Neural crest cell (in vitro differentiated cells): ENCODE results near the gene ZNF689. TPM values are rescaled to one million over a fixed set of nuclear protein-coding genes. Genes with fewer than 3 reads are reported as not detected.

Source experiments
- DNase-seq: peaks from one replicate; pipeline ENCODE4 v3.0.0; 2021; ENCODE audit warnings: low read depth, mixed read lengths, low spot score
- H3K27ac Mint-ChIP-seq: one replicate; pipeline ENCODE4 v1.8.0; 2021; ENCODE audit warnings: mild to moderate bottlenecking, mixed read lengths; ENCODE audit not compliant: unreplicated experiment
- H3K27me3 Mint-ChIP-seq: 2 replicates; pipeline ENCODE4 v1.8.0; 2021; ENCODE audit warnings: low read depth, mild to moderate bottlenecking, mixed read lengths
- H3K36me3 Mint-ChIP-seq: 2 replicates; pipeline ENCODE4 v1.8.0; 2021; ENCODE audit warnings: low read depth, mild to moderate bottlenecking, mixed read lengths
- H3K4me1 Mint-ChIP-seq: 2 replicates; pipeline ENCODE4 v1.8.0; 2021; ENCODE audit warnings: mixed read lengths
- H3K4me3 Mint-ChIP-seq: one replicate; pipeline ENCODE4 v1.8.0; 2021; ENCODE audit warnings: mild to moderate bottlenecking, mixed read lengths
- H3K9me3 Mint-ChIP-seq: 2 replicates; pipeline ENCODE4 v1.8.0; 2021; ENCODE audit warnings: mixed read lengths
- long read RNA-seq: library from polyadenylated mRNA; unstranded; transcript quantifications from one replicate; pipeline ENCODE4 v2.0.0, GENCODE V29; 2020
- total RNA-seq: library from RNA; stranded (reverse); gene quantifications from 2 replicates; pipeline ENCODE4 v1.2.1, GENCODE V29; 2021
- TF ChIP-seq, protein P1 (sequence below): fragments of 200-600 bp; sonication (generic); conservative IDR thresholded peaks from 2 replicates; pipeline ENCODE4 v1.5.0; 2021; ENCODE audit warnings: antibody characterized with exemption, mild to moderate bottlenecking

ZNF689 gene
- total RNA-seq, result 23.0 and 23.2 TPM in 2 replicates
- long read RNA-seq, transcript ZNF689-201 (3 exons, 3,547 nt), result major isoform, 7 of 15 reads
- long read RNA-seq, partial matches to known transcripts, result 0 of 15 reads
- long read RNA-seq, other reads (novel, unspliced or antisense), result 8 of 15 reads

DNA sequence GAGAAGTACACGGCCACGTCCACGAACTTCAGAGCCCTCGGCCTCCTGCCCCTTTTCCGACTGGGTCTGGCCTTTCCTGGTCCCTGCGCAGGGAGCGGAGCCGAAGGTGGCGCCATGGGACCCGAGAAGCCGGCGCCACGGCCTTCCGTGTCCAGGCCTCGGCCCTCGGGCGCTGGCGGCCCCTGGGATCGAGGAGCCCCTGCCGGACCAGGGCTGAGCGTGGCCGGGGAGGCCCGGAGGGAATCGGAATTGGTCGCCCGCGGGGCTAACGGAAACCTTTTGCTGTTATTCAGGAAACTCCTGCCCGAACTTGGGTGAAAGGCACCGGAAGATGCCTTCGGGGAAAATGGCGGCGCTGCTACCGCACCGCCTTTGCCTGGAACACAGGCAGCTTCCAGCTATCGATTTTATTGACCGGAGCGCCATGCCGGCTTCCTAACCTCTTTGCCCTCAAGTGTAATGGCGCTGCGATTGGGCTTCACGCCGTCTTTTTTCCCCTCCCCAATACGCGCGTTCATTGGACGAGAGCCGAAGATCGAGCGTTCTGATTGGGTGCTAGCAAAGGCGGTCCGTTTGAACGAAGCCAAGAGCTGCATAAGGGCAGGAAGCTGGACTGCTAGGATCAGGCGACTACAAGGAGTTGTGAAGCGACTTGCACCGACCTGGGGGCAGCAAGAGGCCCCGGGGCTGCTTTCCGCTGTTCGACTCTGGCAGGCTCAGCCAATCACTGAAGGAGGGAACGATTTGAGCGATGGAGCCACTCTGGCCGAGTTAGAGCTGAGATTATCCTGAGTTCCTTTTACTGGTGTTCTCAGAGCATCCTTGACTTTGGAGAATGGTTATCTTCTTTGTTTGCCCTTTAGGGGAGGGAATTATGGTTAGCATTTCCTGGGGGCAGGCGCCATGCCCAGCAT is at the start of gene ZNF689:
ZNF689 (minus strand) TSS at position 464 of the 914 bp plus-strand sequence; CDS start at position 116, 348 bp downstream.
- H3K36me3 Mint-ChIP-seq, result peaks cover 10% of the 10 kb centered on the region
- H3K4me1 Mint-ChIP-seq, result peaks cover 12% of the 10 kb centered on the region
- H3K27ac Mint-ChIP-seq, result peak within 1 kb of the TSS; percentile 97
- TF ChIP-seq, protein P1, sequence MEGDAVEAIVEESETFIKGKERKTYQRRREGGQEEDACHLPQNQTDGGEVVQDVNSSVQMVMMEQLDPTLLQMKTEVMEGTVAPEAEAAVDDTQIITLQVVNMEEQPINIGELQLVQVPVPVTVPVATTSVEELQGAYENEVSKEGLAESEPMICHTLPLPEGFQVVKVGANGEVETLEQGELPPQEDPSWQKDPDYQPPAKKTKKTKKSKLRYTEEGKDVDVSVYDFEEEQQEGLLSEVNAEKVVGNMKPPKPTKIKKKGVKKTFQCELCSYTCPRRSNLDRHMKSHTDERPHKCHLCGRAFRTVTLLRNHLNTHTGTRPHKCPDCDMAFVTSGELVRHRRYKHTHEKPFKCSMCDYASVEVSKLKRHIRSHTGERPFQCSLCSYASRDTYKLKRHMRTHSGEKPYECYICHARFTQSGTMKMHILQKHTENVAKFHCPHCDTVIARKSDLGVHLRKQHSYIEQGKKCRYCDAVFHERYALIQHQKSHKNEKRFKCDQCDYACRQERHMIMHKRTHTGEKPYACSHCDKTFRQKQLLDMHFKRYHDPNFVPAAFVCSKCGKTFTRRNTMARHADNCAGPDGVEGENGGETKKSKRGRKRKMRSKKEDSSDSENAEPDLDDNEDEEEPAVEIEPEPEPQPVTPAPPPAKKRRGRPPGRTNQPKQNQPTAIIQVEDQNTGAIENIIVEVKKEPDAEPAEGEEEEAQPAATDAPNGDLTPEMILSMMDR, result peak; percentile 21
- peaks cover 2% of the 10 kb centered on the region for H3K9me3 Mint-ChIP-seq
- H3K27me3 Mint-ChIP-seq, result no peaks in the 10 kb centered on the region
- peak; percentile 96 for DNase-seq
- H3K4me3 Mint-ChIP-seq, result peak within 1 kb of the TSS; percentile 97

DNA sequence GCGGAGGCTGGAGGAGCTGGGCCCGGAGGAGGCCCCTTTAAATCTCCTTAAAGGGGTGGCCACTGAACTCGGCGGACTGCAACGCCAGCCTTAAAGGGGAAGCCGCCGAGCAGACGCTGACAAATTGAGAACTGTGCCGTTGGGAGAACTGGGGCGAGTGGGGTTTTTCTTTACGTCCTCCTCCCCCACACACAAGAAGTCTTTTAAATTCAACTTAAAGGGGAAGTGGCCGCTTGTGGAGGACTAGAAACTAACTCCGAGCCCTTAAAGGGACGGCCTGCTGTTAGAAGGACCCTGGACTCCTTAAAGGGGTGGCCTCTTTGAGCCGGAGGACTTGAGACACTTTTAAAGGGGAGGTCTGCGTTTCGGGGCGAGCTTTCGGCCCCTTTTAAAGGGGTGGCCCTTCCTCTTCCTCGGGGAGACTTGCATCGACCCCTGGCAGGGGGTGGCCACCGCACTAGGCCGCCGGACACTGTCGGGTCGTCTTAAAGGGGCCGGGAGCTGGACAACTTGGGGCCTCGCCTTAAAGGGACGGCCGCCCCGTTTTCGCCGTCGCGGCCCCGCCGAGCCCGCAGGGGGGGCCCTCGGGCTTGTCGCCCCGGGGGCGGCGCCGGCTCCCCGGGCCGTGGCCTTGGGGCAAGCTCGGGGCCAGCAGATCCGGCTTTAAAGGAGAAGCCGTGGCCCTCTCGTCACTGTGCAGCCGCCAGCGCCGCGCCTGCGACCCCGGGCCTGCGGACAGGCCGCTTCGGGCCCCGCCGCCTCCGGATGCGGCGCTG is 48.7 kb upstream of the ZNF689 start:
- peak overlapping the region; percentile 97 for H3K4me3 Mint-ChIP-seq
- peaks cover 9% of the 10 kb centered on the region for H3K36me3 Mint-ChIP-seq
- peak overlapping the region; percentile 99 for H3K27ac Mint-ChIP-seq
- TF ChIP-seq, protein P1, result no peak
- peaks cover 3% of the 10 kb centered on the region for H3K27me3 Mint-ChIP-seq
- peaks cover 39% of the 10 kb centered on the region for H3K4me1 Mint-ChIP-seq
- no peak for DNase-seq
- H3K9me3 Mint-ChIP-seq, result no peaks in the 10 kb centered on the region

DNA sequence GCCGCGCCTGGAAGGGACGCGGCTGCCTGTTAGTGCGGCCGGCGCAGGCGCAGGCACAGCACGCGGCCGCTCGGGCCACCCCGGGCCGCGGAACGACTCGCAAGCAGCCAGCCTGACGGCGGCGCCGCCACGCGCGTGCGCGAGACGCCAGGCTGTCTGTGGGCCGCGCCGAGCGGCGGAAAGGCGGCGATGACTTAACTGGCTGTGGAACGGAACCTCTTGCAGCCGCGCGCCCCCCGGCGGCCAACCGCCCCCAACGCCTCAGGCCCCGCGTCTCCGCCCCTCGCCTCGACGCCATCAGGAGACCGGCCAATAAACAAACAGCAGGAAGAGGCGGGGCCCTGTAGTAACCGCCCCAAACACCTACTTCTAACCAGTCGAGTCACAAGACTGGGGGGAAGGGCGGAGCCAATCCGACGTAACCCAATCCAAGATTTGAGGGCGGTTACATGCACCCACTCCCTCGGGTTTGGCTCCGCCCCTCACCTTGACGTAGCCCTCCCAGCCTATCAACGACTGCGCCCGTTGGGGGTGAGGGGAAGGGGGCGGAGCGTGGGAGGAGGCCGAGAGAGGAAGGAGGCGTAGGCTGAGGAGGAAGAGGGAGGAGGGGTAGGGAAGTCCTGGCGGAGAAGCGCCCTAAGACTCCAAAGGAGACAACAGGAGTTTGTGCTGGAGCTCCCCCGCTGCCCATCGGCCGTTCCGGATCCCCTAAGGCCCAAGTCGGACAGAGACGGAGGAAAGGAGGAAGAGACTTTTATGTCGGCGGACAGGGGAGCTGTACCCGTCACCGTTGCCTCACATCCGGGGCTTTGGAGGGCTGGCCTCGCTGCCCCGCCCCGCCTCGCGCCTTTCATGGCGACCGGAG is 47.9 kb upstream of the ZNF689 start, which contains the start of gene FBRS:
FBRS (plus strand) TSS at position 566 of the 865 bp plus-strand sequence. CDS start 1,088 bp downstream, outside the sequence.
- peak within 1 kb of the TSS; percentile 99 for H3K27ac Mint-ChIP-seq
- H3K27me3 Mint-ChIP-seq, result peaks cover 3% of the 10 kb centered on the region
- no peaks in the 10 kb centered on the region for H3K9me3 Mint-ChIP-seq
- H3K36me3 Mint-ChIP-seq, result peaks cover 6% of the 10 kb centered on the region
- H3K4me3 Mint-ChIP-seq, result peak within 1 kb of the TSS; percentile 97
- peak; percentile 99 for DNase-seq
- TF ChIP-seq, protein P1, result peak; percentile 79
- H3K4me1 Mint-ChIP-seq, result peaks cover 33% of the 10 kb centered on the region

DNA sequence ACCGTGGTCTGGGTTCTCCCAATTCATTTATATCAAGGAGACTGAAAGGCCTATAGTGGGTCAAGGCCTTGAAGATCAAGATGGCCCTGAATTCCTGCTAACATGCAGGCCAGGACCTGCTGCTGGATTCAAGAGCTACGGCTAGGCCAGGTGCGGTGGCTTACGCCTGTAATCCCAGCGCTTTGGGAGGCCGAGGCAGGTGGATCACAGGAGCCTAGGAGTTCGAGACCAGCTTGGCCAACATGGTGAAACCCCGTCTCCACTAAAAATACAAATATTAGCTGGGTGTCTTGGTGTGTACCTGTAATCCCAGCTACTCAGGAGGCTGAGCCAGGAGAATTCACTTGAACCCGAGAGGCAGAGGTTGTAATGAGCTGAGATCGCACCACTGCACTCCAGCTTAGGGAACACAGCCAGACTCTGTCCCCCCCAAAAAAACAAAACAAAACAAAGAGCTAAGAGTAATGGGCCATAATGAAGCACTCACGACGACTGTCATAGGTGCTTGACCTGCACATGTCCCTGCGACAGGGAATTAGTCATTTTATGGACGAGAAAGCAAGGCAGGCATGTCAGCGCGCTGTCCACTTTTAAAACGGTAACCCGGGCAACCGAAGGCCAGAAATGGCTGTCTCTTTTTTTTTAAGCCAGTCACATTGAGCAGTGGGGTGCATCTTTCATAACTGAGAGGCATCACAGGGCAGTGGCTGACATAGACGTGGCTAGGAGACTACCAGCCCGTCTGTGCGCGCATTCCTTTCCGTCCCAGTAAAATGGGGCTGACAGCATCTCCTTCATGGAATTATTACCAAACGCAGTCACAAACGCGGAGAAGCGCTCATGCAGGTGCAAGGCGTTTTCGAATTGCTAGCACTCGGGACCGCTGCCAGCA is 47.0 kb upstream of the ZNF689 start:
- Mint-ChIP-seq H3K4me1 (peaks cover 39% of the 10 kb centered on the region), H3K9me3 (no peaks in the 10 kb centered on the region), H3K27me3 (peaks cover 3% of the 10 kb centered on the region), H3K4me3 (peak overlapping the region; percentile 86), H3K27ac (peak overlapping the region; percentile 93), H3K36me3 (peaks cover 5% of the 10 kb centered on the region)
- no peak for DNase-seq
- TF ChIP-seq, protein P1, result no peak
